T47D (cell line): ENCODE measurements around the gene RNF157.
"Not testable (repeated sequence)": the region's sequence is repeated elsewhere in the genome, so short reads cannot be mapped to it uniquely, and the experiment has no call there.

Experiments used
- DNase-seq, 2 experiments: peaks; one replicate each; pipeline versions ENCODE4 v3.0.0 to v3.0.0-alpha.2; 2011 to 2012; ENCODE audit warnings: low read depth in 1 of 2, low spot score in 1 of 2
- JUND ChIP-seq: IDR thresholded peaks from 2 replicates; pipeline ENCODE4 v1.6.1; 2012; ENCODE audit warnings: low read depth
- in situ Hi-C: cut with HindIII; loops from 2 replicates; pipeline ENCODE4 v1.10.0; 2016; ENCODE audit warnings: low sequenced_read_pairs, low pct_unique_long_range_greater_than_20kb

RNF157 gene

GRCh38 chr17:76195281-76196096 is 44.8 kb downstream of the RNF157 start:
- in situ Hi-C loops = no loop called here
- no peak for DNase-seq

DNA sequence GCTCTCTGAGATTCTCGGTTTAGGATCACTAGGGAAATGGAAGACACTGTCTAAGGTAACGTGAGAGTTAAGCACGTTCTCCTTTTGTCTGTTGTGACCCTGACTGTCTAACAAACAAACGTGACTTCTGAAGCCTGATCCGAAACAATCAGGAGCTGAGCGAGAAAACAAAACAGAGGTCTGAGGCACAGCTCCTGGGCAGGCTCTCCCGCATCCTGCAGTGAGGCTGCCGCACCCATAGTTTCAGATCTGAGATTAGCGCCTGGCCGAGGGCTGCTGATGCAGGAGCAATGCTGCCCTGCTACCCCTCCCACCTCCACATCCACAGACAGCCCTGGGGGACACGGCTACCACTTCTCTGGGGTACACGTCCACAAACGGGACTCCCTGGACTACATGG is 46.7 kb downstream of the RNF157 start:
- in situ Hi-C loops = no loop called here
- no peak for DNase-seq
- no peak for TF ChIP-seq JUND

More at GRCh38 chr17:76195281-76196096, 44.8 kb downstream of the RNF157 start:
- no peak for TF ChIP-seq JUND

DNA sequence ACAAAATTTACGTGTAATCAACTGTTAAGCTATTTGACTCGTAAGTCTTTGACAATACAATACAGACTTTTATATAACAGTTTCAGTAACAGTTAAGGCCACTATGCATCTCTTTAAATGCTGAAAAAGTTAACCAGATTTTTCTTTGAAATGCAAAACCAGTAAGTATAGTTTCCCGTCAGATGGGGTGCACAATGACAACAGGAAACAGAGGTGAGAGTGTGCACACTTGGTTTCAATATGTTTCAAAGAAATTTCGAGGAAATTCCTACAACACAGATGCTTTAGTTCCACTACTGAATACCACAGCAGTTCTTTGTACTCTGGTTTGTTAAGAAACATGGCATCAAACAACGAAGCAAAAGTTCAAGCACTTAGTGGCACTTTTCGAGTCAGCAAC is 48.4 kb downstream of the RNF157 start:
- TF ChIP-seq JUND = no peak
- DNase-seq = no peak
- in situ Hi-C loops = no loop called here

DNA sequence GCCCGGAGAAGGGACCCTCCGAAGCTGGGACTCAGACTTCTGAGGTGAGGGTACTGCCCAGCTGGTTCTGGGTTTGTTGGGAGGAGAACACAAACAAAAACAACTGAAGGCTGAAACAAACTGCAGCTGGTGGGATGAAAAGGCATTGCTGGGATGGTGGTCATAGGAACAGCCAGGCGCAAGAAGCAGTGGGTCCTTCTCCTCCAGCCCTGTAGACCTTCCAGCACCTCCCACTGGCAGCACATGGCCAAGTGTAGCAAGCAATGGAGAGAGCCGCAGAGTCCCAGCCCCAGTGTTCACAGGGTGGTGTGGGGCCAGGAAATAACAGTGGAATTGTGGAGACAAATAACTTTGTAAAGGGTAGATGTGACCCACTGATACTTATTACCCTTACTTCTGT is 50.6 kb downstream of the RNF157 start:
- TF ChIP-seq JUND = no peak
- in situ Hi-C loops = no loop called here
- DNase-seq = no peak

DNA sequence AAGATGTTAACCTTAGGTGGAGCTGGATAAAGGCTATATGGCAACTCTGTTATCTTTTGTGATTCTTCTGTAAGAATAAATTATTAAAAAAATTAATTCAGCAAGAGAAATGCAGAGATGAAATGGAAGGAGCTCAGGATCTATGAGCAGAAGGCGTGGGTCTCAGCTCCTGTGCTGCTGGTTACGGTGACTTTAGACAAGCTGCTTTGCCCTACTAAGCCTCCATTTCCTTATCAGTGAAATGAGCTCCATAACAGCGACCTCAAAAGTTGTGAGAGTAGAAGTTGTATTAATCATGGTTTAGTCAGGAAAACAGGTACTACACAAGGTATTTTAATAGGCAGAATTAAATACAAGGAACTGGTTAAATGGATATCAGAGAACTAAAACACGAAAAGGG is 51.0 kb downstream of the RNF157 start:
- in situ Hi-C loops = no loop called here
- DNase-seq = no peak
- no peak for TF ChIP-seq JUND

GRCh38 chr17:76188213-76189016 is 51.9 kb downstream of the RNF157 start:
- TF ChIP-seq JUND = no peak
- peak in 1 of 2 experiments; percentile 12 for DNase-seq
- in situ Hi-C loops = no loop called here

GRCh38 chr17:76186774-76187173 is 53.5 kb downstream of the RNF157 start:
- DNase-seq, in situ Hi-C loops: not testable (repeated sequence)

DNA sequence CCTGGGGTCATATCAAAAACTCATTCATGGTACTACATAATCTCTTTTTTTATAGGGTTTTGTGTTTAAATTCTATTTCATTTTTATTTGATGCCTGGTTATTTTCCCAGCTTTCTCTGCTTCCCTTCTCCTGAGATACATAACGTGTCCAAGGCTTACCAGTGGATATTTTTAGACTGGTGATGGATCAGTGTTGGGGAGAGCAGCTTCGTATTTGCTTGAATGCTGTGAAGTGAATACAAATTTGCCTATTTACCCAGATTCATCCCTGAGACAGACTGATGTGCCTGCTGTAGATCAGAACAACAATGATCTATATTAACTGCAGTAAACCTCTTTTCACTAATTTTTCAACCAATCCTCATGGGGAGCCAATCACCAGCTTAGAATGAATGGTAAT is 56.0 kb downstream of the RNF157 start:
- in situ Hi-C loops = no loop called here
- no peak for DNase-seq

DNA sequence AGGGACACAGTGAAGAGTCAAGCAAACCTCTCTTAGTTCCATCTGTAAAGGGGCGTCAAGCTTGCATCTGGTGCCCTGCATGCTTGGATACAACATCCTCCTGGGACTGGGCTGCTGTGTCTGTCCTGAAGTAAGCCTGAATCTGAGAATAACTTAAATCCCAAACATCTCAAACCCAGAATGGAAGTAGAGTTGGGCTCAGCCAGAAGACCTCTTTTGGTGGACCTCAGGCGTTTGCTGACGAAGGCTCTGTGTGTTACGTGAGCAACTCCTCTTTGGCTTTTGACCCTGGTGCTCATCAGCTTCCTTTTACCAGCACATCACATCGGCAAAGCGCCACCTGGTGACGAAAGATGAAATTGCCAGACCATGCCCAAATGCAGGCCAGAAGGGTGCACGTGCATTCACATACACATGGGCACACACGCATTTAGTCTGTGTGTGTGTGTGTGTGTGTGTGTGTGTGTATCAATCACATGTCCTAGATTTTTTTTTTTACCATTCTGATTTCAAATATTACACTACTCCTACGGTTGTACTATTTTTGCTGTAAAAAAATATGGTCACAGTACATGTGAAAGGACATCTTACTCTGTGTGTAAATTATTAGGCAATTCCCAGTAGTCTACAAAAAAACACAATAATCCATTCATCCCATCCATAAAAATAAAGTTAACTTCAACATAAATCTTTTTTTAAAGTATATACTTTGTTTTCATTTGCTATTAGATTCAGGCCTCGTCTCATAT is 58.1 kb downstream of the RNF157 start:
- peak; percentile 71 to 92 for DNase-seq
- in situ Hi-C loops = no loop called here
- no peak for TF ChIP-seq JUND

More for the DNA sequence above, 56.0 kb downstream of the RNF157 start:
- TF ChIP-seq JUND = no peak

DNA sequence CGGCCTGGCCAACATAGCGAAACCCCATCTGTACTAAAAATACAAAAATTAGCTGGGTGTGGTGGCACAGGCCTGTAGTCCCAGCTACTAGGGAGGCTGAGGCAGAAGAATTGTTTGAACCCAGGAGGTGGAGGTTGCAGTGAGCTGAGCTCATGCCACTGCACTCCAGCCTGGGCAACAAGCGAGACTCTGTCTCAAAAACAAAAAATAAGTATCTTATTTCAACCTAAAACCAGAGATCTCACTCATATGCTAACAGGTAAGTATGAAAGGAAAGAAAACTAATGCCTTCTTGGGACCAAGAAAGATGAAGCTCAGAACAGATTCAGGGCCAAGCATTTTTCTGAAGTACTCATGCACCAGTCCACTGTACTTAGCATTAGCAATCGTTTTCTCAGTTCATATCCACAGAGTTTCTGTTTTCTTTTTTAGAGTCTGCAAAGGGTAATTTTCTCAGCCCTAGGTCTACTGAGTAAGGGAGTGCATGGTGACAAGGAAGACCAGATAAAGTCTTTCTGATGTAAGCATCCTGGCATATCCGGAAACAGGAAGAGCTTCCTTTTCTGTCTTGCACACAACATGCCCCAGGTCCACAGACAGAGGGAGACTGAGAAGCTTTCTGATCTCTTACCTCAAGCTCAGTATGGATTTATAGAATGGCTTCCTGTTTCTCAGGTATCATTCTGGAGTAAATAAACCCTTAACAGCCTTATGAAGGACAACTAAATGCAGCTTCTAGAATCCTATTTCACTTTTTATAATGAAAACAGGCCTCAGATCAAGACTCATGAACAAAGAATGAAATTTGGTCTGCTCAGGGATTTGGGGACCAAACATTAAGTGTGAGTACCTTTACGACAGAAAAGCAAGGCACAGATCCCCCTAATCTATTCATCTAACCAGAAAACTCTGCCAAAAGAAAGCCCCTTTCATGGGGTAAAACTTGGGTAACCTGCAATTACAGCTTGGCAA is 60.5 kb downstream of the RNF157 start:
- TF ChIP-seq JUND = no peak
- peak in 1 of 2 experiments; percentile 57 for DNase-seq
- in situ Hi-C loops = no loop called here

DNA sequence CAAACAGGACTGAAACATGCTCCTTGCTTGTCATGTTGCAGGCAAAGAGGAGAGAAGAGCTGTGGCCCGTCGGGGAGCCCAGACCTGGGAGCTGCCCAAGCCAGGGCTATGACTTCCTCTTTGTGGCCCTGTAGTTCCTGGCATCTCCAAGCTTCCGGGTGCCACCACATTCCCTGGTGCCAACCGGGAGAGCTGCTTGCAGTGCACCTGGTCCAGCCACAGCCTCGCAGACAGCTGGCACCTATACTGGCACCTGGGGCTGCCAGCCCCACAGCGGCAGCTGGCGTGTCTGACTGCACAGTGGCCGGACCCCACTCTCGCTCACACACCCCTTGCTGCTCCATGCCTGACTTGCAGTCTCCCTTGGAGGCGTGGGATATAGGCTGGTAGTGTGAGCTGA is 62.2 kb downstream of the RNF157 start:
- in situ Hi-C loops = no loop called here
- no peak for TF ChIP-seq JUND
- no peak for DNase-seq
